ENCODE data around the gene KLC1. TPM values are rescaled to one million over a fixed set of nuclear protein-coding genes. Genes with fewer than 3 reads are reported as not detected.

The KLC1 gene
- total RNA-seq, 1 donor from 2014 or later: 211 TPM

DNA sequence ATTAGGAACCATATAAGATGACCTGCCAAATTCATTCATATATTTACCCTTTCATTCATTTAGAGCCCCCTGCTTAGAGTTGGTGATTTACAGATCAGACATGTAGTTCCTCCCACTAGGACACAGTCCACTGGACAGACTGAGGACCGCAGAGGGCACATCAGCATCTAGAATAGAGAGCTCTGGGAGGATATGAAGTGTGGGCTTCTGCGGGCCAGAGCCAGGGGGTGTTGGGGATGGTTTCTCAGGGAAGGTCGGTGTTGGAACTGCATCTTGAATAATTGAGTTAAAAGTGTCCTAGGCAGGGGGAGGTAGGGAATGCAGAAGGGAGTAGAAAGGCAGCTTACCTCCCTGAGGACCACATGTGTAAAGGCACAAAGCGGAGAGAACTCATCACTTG, 42.9 kb downstream of the KLC1 start:
- TF ChIP-seq, protein P1, sequence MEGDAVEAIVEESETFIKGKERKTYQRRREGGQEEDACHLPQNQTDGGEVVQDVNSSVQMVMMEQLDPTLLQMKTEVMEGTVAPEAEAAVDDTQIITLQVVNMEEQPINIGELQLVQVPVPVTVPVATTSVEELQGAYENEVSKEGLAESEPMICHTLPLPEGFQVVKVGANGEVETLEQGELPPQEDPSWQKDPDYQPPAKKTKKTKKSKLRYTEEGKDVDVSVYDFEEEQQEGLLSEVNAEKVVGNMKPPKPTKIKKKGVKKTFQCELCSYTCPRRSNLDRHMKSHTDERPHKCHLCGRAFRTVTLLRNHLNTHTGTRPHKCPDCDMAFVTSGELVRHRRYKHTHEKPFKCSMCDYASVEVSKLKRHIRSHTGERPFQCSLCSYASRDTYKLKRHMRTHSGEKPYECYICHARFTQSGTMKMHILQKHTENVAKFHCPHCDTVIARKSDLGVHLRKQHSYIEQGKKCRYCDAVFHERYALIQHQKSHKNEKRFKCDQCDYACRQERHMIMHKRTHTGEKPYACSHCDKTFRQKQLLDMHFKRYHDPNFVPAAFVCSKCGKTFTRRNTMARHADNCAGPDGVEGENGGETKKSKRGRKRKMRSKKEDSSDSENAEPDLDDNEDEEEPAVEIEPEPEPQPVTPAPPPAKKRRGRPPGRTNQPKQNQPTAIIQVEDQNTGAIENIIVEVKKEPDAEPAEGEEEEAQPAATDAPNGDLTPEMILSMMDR (IDR thresholded peaks at IDR 0.05): no peak
- no peaks in the 10 kb centered on the region for H3K9me3 Mint-ChIP-seq (ENCODE audit: unreplicated experiment)
- H3K4me3 Mint-ChIP-seq (ENCODE audit: unreplicated experiment): no peak overlapping the region
- H3K4me1 Mint-ChIP-seq (ENCODE audit: unreplicated experiment): no peaks in the 10 kb centered on the region
- no peak for DNase-seq (ENCODE audit: extremely low spot score, unreplicated experiment)
- H3K27ac Mint-ChIP-seq (ENCODE audit: unreplicated experiment): no peak overlapping the region
- peaks cover 56% of the 10 kb centered on the region for H3K36me3 Mint-ChIP-seq (ENCODE audit: unreplicated experiment)
- H3K27me3 Mint-ChIP-seq (ENCODE audit: unreplicated experiment): no peaks in the 10 kb centered on the region

DNA sequence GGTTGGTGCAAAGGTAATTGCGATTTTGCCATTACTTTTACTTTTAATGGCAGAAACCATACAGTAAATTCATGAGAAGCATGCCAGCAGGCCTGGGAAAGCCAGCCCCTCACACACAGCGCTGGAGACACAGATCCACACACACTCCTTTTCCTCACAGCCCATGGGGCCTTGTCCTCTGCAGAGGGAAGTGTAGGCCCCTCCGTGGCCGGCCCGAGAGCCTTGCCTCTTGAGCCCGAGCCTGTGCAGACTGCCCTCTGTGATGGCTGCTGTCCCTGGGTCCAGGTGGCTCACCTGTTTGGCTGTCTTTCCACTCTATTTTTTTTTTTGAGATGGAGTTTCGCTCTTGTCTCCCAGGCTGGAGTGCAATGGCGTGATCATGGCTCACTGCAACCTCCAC, 46.9 kb downstream of the KLC1 start:
- no peak overlapping the region for H3K4me3 Mint-ChIP-seq (ENCODE audit: unreplicated experiment)
- H3K27me3 Mint-ChIP-seq (ENCODE audit: unreplicated experiment): no peaks in the 10 kb centered on the region
- no peak overlapping the region for H3K27ac Mint-ChIP-seq (ENCODE audit: unreplicated experiment)
- no peaks in the 10 kb centered on the region for H3K9me3 Mint-ChIP-seq (ENCODE audit: unreplicated experiment)
- peaks cover 15% of the 10 kb centered on the region for H3K4me1 Mint-ChIP-seq (ENCODE audit: unreplicated experiment)
- TF ChIP-seq, protein P1 (IDR thresholded peaks at IDR 0.05): no peak
- no peak for DNase-seq (ENCODE audit: extremely low spot score, unreplicated experiment)
- peaks cover 57% of the 10 kb centered on the region for H3K36me3 Mint-ChIP-seq (ENCODE audit: unreplicated experiment)

DNA sequence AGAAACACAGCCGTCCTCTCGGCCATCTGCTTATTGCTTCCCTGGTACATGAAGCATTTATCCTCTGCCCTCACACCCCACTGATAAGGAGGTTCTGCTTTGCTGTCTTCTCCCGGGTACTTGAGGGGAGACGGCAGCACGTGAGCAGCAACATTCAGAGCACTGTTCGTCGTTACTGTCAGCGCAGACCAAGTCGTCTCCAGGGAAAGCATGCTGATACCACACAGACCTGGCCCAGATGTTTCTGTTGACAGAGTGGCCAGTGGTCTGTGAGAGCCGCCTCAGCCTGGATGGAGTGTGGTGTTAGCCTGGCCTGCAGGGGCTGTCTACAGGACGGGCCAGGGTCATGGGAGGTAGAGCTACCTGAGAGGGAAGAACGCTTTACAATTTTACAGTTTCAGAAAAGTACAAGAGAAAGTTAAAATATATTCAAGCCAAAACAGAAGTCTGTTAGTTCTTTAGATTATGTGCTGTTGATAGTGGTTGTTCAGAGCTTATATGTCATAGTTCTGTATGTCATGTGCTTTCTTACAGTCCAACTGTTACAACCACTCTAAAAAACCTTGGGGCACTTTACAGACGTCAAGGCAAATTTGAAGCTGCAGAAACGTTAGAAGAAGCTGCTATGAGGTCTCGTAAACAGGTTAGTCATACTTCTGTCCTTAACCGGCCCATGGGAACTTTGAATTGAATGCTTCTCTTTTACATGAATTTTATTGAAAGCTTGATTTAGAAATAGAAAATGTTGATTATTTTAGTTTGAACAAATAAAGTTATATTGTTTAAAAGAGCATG, 48.1 kb downstream of the KLC1 start:
- H3K9me3 Mint-ChIP-seq (ENCODE audit: unreplicated experiment): no peaks in the 10 kb centered on the region
- H3K4me1 Mint-ChIP-seq (ENCODE audit: unreplicated experiment): peaks cover 15% of the 10 kb centered on the region
- H3K36me3 Mint-ChIP-seq (ENCODE audit: unreplicated experiment): peaks cover 55% of the 10 kb centered on the region
- TF ChIP-seq, protein P1 (IDR thresholded peaks at IDR 0.05): no peak
- H3K27me3 Mint-ChIP-seq (ENCODE audit: unreplicated experiment): no peaks in the 10 kb centered on the region
- no peak overlapping the region for H3K27ac Mint-ChIP-seq (ENCODE audit: unreplicated experiment)
- DNase-seq (ENCODE audit: extremely low spot score, unreplicated experiment): no peak
- H3K4me3 Mint-ChIP-seq (ENCODE audit: unreplicated experiment): no peak overlapping the region

DNA sequence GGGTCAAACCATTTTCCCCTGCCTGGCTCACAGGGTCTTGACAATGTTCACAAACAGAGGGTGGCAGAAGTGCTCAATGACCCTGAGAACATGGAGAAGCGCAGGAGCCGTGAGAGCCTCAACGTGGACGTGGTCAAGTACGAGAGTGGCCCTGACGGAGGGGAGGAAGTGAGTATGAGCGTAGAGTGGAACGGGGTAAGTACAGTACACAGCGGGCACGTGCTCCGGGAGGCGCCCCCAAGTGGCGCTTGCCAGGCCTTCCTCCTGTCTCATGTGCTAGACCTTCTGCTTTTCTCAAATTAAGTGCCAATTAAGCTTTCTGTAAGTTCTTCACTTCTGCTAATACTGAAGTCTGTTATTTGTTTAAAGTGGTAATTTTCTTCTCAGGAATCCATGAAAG, 50.3 kb downstream of the KLC1 start:
- TF ChIP-seq, protein P1 (IDR thresholded peaks at IDR 0.05): peak; percentile 57
- Mint-ChIP-seq H3K27ac (ENCODE audit: unreplicated experiment) (peak overlapping the region; percentile 56), H3K9me3 (ENCODE audit: unreplicated experiment) (no peaks in the 10 kb centered on the region), H3K36me3 (ENCODE audit: unreplicated experiment) (peaks cover 56% of the 10 kb centered on the region), H3K4me1 (ENCODE audit: unreplicated experiment) (peaks cover 15% of the 10 kb centered on the region), H3K27me3 (ENCODE audit: unreplicated experiment) (no peaks in the 10 kb centered on the region), H3K4me3 (ENCODE audit: unreplicated experiment) (no peak overlapping the region)
- no peak for DNase-seq (ENCODE audit: extremely low spot score, unreplicated experiment)

DNA sequence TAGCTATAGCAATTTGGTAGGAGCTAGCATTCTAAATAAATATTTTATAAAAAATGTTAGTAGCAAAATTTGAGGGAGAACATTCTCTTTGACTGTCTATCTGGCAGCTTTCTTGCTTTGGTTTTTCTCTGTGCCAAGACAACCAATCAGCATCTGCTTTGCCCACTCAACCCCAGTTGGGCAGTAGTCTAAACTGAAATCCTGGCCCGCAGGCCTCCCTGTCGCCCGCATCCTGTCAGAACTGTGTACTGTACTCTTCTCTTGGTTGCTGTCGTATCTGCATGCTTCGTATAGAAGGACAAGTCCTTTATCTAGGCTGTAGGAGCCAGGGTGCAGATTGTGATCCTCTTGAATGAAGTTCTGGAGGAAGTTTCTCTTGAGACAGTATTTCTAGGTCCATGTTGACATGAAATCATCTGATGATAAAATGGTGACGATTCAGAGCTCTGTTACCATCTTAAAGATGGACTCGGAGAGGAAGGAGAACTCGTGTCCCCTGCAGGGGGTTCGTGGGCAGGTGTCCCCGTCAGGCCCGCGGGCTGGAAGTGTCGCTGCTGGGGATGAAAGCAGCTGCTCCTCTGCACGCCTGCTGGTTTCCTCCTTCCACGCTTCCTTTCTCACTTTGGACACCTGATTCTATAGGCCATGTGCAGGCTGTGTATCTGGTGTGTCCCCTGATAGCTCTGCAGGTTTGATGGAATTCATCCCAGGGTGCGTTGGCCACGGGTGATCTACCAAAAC, 51.6 kb downstream of the KLC1 start:
- Mint-ChIP-seq H3K9me3 (ENCODE audit: unreplicated experiment) (no peaks in the 10 kb centered on the region), H3K36me3 (ENCODE audit: unreplicated experiment) (peaks cover 53% of the 10 kb centered on the region), H3K4me3 (ENCODE audit: unreplicated experiment) (no peak overlapping the region), H3K27ac (ENCODE audit: unreplicated experiment) (no peak overlapping the region), H3K4me1 (ENCODE audit: unreplicated experiment) (peaks cover 15% of the 10 kb centered on the region), H3K27me3 (ENCODE audit: unreplicated experiment) (no peaks in the 10 kb centered on the region)
- no peak for DNase-seq (ENCODE audit: extremely low spot score, unreplicated experiment)
- TF ChIP-seq, protein P1 (IDR thresholded peaks at IDR 0.05): no peak
